Urothelium cell line (cell line): Measurements from ENCODE around the gene TGFBR3.

Experiments
- DNase-seq: peaks from one replicate; pipeline ENCODE4 v3.0.0; 2011; ENCODE audit warnings: low spot score, mixed read lengths
- FAIRE-seq: peaks from 2 replicates; lab custom pipeline; 2011; peaks lifted over from hg19 to GRCh38; lab: Jason Lieb, UNC

The TGFBR3 gene

GRCh38 chr1:91804546-91805023 is 81.4 kb downstream of the TGFBR3 start:
- no peak for FAIRE-seq
- peak; percentile 88 for DNase-seq

GRCh38 chr1:91803847-91804545 is 82.0 kb downstream of the TGFBR3 start:
- FAIRE-seq, result no peak
- no peak for DNase-seq

- no peak for FAIRE-seq
- DNase-seq, result no peak
Observed at GRCh38 chr1:91803123-91803522, 82.8 kb downstream of the TGFBR3 start.

GRCh38 chr1:91801496-91802115 is 84.3 kb downstream of the TGFBR3 start:
- no peak for FAIRE-seq
- DNase-seq, result no peak

- DNase-seq (no peak), FAIRE-seq (no peak)
Observed at GRCh38 chr1:91799863-91800262, 86.1 kb downstream of the TGFBR3 start.

GRCh38 chr1:91799159-91799558 is 86.8 kb downstream of the TGFBR3 start:
- FAIRE-seq, result no peak
- no peak for DNase-seq

GRCh38 chr1:91798740-91799139 is 87.2 kb downstream of the TGFBR3 start:
- FAIRE-seq (no peak), DNase-seq (no peak)

- no peak for FAIRE-seq
- DNase-seq, result no peak
Observed at GRCh38 chr1:91798241-91798648, 87.7 kb downstream of the TGFBR3 start.

- FAIRE-seq, result no peak
- no peak for DNase-seq
Observed at GRCh38 chr1:91797164-91797563, 88.8 kb downstream of the TGFBR3 start.

- no peak for FAIRE-seq
- DNase-seq, result no peak
Observed at GRCh38 chr1:91796390-91796654, 89.6 kb downstream of the TGFBR3 start.

- FAIRE-seq (no peak), DNase-seq (no peak)
Observed at GRCh38 chr1:91795591-91796389, 90.2 kb downstream of the TGFBR3 start.

GRCh38 chr1:91793877-91794276 is 92.1 kb downstream of the TGFBR3 start:
- no peak for FAIRE-seq
- no peak for DNase-seq

GRCh38 chr1:91793189-91793588 is 92.8 kb downstream of the TGFBR3 start:
- FAIRE-seq (no peak), DNase-seq (no peak)

- DNase-seq (no peak), FAIRE-seq (no peak)
Observed at GRCh38 chr1:91792489-91793071, 93.4 kb downstream of the TGFBR3 start.

- DNase-seq (no peak), FAIRE-seq (no peak)
Observed at GRCh38 chr1:91791691-91792488, 94.1 kb downstream of the TGFBR3 start.

GRCh38 chr1:91791103-91791502 is 94.8 kb downstream of the TGFBR3 start:
- FAIRE-seq (no peak), DNase-seq (no peak)

GRCh38 chr1:91790392-91790791 is 95.6 kb downstream of the TGFBR3 start:
- DNase-seq (no peak), FAIRE-seq (no peak)

- DNase-seq, result no peak
- no peak for FAIRE-seq
Observed at GRCh38 chr1:91789273-91789997, 96.5 kb downstream of the TGFBR3 start.

GRCh38 chr1:91787919-91788318 is 98.0 kb downstream of the TGFBR3 start:
- FAIRE-seq (no peak), DNase-seq (no peak)

GRCh38 chr1:91784616-91785015 is 101.3 kb downstream of the TGFBR3 start:
- FAIRE-seq (no peak), DNase-seq (no peak)
